NCI-H2196 treated with DMSO at 0.1 percent for 48 hours (cell line): ENCODE results near the gene MMS19.
"Not testable (repeated sequence)": the region's sequence is repeated elsewhere in the genome, so short reads cannot be mapped to it uniquely, and the experiment has no call there.

Experiments used
- DNase-seq: peaks from one replicate; lab custom pipeline; 2025; ENCODE audit not compliant: unreplicated experiment; lab: John Stamatoyannopoulos, UW

The MMS19 gene

DNA sequence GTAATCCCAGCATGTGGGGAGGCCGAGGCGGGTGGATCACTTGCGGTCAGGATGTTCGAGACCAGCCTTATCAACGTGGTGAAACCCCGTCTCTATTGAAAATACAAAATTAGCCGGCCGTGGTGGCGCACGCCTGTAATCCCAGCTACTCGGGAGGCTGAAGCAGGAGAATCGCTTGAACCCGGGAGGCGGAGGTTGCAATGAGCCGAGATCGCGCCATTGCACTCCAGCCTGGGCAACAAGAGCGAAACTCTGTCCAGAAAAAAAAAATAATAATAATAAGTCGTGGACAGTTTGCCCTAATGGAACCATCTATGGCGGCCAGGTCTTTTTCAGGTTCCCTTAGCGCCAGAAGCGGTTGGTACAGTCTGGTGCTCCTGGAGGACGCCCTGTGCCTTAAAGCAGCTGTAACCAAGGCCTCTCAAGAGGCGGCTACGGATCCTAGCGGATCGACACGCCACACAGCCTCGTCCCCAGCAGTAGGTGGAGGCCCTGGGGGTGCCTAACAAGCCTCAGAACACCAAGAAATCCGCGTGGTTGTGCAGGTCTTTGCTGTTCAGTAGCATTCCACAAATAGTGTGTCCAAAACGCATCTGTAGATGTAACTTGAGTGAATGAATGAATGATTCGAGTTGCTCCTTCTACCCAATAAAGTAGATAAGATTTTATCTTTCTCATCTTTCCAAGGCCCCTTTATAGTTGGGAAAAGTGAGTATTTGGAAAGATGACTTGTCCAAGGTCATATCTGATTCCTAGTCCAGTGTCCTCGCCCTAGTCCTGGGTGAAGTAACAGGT lies 71.2 kb downstream of the MMS19 start:
- no peak for DNase-seq

DNA sequence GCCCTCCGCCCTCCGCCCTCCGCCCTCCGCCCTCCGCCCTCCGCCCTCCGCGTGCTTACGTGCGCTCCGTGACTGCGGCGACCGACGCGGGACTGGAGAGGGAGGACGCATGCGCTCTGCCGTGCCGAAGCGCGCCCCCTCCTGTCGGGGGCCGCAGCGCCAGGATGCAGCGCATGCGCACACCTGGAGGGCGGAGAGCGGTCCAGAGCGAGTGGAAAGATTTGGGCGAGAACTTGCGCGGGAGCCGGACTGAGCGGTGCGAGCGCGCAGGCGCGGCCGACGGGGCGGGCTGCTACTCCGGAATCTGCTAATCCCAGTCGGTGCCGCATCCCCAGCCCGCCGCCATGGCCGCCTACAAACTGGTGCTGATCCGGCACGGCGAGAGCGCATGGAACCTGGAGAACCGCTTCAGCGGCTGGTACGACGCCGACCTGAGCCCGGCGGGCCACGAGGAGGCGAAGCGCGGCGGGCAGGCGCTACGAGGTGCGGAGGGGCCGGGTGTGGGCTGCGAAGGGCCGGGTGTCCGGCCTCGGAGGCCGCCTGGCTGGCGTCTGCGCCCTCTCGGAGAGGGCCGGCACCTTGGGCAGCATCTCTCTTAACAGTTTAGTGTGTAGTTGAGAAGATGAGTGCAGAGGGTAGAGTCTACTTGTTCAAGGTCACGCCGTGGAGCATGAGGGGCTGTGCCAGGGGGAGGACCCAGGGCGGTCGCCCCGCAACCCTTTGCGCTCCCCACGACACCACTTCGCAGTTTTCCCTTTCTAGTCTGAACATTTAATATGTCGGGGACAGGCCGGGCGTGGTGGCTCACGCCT lies 72.1 kb downstream of the MMS19 start, which contains the start of gene PGAM1:
PGAM1 (plus strand) TSS at position 228 of the 812 bp plus-strand sequence; CDS start at position 345, 117 bp downstream.
- peak; percentile 75 for DNase-seq

DNA sequence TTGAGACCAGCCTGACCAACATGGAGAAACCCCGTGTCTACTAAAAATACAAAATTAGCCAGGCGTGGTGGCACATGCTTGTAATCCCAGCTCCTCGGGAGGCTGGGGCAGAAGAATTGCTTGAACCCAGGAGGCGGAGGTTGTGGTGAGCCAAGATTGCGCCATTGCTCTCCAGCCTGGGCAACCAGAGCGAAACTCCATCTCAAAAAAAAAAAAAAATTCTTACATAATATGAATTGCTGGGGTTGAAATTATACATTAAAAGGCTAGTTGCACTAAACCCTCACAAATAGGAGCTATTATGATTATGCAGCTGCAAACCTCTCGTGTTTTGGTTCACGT lies 74.5 kb downstream of the MMS19 start:
- not testable (repeated sequence) for DNase-seq

DNA sequence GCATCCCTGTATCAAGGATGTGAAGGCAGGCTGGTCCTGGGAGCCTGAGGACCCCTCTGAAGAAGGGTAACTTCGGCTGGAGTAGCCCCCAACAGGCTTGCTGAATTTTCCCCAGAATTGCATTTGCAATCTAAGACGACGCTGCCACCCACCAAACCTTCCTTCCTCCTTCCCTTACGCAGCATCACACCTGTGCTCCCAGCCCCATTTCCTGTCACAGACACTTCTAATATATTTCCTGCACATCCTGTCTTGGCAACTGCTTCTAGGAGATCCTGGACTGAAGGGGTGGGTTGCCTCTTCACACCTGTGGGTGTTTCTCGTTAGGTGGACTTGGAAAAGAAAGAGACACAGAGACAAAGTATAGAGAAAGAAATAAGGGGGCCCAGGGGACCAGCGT lies 81.7 kb downstream of the MMS19 start:
- DNase-seq = no peak

DNA sequence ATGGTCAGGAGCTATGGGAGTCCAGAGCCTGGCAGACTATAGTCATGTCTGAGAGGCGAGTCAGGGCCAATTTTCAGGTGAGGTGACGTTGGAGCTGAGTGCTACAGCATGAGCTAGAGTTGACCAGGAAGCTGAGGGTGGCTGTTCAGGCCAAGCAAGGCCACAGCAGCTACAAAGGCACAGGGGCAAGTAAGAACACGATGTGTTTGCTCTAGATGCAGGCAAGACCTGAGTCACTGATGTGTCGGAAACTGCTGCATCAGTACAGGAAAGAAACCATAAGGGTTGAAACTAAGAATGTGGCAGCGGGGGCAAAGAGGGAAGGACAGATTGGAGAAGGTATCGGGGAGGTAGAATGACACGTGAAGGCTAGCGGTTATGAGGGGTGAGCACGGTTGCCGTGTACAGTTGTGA lies 85.3 kb downstream of the MMS19 start:
- no peak for DNase-seq

DNA sequence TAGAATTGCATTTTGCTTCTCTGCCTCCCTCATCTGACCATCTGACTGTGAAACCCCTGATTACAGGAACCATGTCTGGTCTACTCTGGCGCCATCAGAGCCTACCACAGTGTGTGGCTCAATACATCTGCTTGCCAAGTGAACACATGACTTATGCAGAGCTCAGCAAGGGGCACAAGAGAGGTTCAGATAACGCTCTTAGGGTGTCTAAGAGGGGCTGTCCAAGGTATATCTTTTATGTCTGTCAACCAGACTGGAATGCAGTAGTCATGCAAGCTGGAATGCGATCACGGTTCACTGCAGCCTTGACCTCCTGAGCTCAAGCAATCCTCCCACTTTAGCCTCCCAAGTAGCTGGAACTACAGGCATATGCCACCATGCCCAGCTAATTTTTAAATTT lies 86.8 kb downstream of the MMS19 start:
- DNase-seq = no peak

DNA sequence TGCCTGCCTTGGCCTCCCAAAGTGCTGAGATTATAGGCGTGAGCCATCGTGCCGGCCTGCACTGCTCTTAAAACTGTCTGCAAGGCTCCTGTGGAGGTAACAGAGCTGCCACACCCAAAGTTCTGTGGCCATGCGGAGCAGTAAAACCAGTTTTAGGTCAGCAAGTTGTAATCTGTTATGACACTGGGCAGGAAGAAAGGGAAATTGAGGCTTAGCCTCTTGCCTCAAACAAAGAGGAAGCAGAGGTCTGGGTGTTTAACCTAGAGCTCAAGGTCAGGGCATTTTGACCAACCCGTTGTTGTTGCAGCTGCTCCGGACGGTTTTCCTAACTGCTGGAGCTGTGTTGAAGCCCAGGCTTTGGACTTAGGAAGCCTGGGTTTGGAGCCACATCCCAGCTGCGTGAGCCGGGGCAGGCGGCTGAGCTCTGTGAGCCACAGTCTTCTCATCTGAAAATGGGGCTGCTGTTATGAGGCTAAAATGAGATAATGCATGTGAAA lies 89.7 kb downstream of the MMS19 start:
- DNase-seq = no peak
